SU-DHL-6 (cell line): ENCODE data around the gene PWWP2A.

Source experiments
- EZH2phosphoT487 ChIP-seq: fragments of 200-600 bp; sonication (generic), shearing (Covaris generic); conservative IDR thresholded peaks from 2 replicates; pipeline ENCODE4 v1.6.1; 2018; ENCODE audit warnings: mild to moderate bottlenecking, antibody characterized with exemption, low read length, moderate library complexity, mixed read lengths
- TF ChIP-seq, protein P1 (sequence below): fragments of 200-600 bp; sonication (generic); IDR thresholded peaks from one replicate; pipeline ENCODE4 v1.5.1; 2017; ENCODE audit warnings: antibody characterized with exemption, mild to moderate bottlenecking, low read length, moderate library complexity; ENCODE audit not compliant: insufficient read depth, poor library complexity, severe bottlenecking

DNA sequence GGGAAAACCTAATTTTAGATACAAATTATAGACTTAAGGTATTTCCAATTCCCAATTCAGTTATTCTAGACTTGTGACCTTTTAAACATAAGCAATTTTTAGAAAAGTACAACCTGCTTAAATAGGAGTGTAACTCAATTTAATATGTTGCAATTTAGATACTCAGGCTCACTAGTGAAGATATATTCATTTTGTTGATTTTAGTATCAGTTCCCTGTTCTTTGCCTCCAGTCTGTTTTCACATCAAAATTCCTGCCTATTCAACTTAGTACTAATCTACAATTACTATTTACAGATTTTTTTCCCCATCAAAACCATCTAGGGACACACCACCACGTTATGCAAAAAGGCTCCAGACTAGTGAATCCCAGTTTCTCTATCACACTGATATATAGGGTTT, 30.4 kb downstream of the PWWP2A start:
- TF ChIP-seq, protein P1, sequence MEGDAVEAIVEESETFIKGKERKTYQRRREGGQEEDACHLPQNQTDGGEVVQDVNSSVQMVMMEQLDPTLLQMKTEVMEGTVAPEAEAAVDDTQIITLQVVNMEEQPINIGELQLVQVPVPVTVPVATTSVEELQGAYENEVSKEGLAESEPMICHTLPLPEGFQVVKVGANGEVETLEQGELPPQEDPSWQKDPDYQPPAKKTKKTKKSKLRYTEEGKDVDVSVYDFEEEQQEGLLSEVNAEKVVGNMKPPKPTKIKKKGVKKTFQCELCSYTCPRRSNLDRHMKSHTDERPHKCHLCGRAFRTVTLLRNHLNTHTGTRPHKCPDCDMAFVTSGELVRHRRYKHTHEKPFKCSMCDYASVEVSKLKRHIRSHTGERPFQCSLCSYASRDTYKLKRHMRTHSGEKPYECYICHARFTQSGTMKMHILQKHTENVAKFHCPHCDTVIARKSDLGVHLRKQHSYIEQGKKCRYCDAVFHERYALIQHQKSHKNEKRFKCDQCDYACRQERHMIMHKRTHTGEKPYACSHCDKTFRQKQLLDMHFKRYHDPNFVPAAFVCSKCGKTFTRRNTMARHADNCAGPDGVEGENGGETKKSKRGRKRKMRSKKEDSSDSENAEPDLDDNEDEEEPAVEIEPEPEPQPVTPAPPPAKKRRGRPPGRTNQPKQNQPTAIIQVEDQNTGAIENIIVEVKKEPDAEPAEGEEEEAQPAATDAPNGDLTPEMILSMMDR, result no peak
- TF ChIP-seq EZH2phosphoT487, result no peak
